ENCODE results near the gene SLC37A3. TPM values are rescaled to one million over a fixed set of nuclear protein-coding genes. Genes with fewer than 3 reads are reported as not detected.

Gene SLC37A3
- total RNA-seq, result 10 to 100 TPM; 35.2 to 87.2 (median 52.7) TPM

DNA sequence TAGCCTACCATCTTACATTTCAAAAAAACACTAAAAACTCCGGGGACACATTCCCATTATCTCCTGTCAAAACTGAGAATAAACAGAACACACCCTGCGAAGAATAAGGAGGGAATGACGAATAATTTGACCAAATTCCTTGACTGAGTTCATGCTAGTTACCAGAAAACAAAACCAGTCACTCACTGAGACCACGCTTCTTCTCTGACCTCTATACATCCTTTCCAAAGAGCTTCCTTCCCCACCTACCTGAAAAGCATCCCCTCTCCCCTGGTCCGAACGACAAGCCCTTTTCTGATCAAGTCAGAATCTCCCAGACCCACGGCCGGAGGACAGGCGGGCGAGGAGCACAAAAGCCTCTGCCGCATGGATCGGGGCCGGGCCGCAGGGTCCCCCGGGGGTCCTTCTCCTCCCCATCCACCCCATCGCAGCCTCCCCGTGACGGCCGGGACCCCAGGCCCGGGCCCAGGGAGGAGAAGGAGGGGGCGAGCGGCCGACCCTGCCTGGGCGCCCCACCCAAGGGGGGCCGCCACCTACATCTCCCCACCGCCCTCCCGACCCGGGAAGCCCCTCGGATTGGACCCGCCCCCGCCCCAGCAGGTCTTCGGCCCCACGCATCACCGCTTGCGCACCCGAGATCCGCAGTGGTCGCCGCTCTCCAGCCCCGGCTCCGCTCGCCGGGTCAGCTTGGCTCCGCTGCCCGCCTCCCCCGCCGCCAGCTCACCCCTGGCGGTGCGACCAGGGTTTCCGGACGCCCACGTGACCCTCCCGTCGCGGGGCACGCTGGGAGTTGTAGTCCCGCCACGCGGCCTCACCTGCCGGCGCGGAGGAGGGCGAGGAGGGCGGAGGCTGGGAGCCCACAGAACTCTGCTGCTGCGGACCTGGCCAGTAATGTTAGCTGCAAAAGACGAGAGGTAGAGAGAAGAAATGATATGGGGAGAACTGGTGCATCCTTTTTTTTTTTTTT is at the start of gene SLC37A3:
Gene SLC37A3, minus strand, starts transcription at position 747 of the 967 bp plus-strand sequence. CDS start 16,004 bp downstream, outside the sequence.
- Histone ChIP-seq H3K4me3 (peak within 1 kb of the TSS; percentile 78 to 97), H3K9me3 (no peaks in the 10 kb centered on the region), H3K27ac (peak within 1 kb of the TSS; percentile 71 to 96 (median 89)), H3K36me3 (no peaks in the 10 kb centered on the region), H3K4me1 (peaks cover 0 to 26% (median 0%) of the 10 kb centered on the region in 3 donors), H3K27me3 (peaks cover 21% of the 10 kb centered on the region)
- ATAC-seq, result peak; percentile 96
- 2 to 3% methylated on average over 4 to 17 of the region's 66 CpGs for WGBS, 2 donors (ENCODE audit: low coverage in 1 of 2)
- TF ChIP-seq CTCF (IDR thresholded peaks at IDR 0.05), result peak in 3 of 4 experiments; percentile 48 to 57 (median 52)
- peak; percentile 63 to 74 for TF ChIP-seq POLR2A (IDR thresholded peaks at IDR 0.05)
- TF ChIP-seq POLR2AphosphoS5 (IDR thresholded peaks at IDR 0.05), result peak; percentile 95
- TF ChIP-seq EP300 (IDR thresholded peaks at IDR 0.05), result no peak

GRCh38 chr7:140447841-140448240 is 49.5 kb upstream of the SLC37A3 start:
- H3K36me3 ChIP-seq, result peaks cover 0 to 27% of the 10 kb centered on the region in 2 donors
- no peaks in the 10 kb centered on the region for H3K27me3 ChIP-seq
- no peak overlapping the region for H3K27ac ChIP-seq
- 78 to 79% methylated on average over 7 of the region's 7 CpGs for WGBS, 2 donors (ENCODE audit: low coverage in 1 of 2)
- H3K4me3 ChIP-seq, result no peak overlapping the region
- TF ChIP-seq POLR2AphosphoS5 (IDR thresholded peaks at IDR 0.05) (no peak), POLR2A (IDR thresholded peaks at IDR 0.05) (no peak)
- no peaks in the 10 kb centered on the region for H3K4me1 ChIP-seq
- no peaks in the 10 kb centered on the region for H3K9me3 ChIP-seq
- ATAC-seq, result no peak

DNA sequence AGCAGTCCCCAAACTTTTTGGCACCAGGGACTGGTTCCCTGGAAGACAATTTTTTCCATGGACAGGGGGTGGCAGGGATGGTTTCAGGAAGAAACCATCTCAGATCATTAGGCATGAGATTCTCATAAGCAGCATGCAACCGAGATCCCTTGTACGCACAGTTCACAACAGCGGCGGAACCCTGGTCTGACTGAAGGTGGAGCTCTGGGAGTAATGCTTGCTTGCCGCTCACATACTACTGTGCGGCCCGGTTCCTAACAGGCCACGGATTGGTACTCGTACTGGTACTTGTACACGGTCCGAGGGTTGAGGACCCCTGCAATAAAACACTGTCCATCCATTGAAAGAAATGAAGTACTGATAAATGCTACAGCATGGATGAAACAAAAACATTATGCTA is 48.1 kb upstream of the SLC37A3 start:
- H3K27me3 ChIP-seq, result no peaks in the 10 kb centered on the region
- 90% methylated on average over 11 of the region's 11 CpGs; no CpG with 5 or more reads in 1 of the 2 donors for WGBS, 2 donors (ENCODE audit: low coverage in 1 of 2)
- no peaks in the 10 kb centered on the region for H3K4me1 ChIP-seq
- no peak overlapping the region for H3K4me3 ChIP-seq
- no peak for ATAC-seq
- TF ChIP-seq POLR2AphosphoS5 (IDR thresholded peaks at IDR 0.05) (no peak), CTCF (IDR thresholded peaks at IDR 0.05) (no peak), POLR2A (IDR thresholded peaks at IDR 0.05) (no peak), EP300 (IDR thresholded peaks at IDR 0.05) (no peak)
- peaks cover 0 to 13% of the 10 kb centered on the region in 2 donors for H3K36me3 ChIP-seq
- no peak overlapping the region for H3K27ac ChIP-seq
- no peaks in the 10 kb centered on the region for H3K9me3 ChIP-seq

DNA sequence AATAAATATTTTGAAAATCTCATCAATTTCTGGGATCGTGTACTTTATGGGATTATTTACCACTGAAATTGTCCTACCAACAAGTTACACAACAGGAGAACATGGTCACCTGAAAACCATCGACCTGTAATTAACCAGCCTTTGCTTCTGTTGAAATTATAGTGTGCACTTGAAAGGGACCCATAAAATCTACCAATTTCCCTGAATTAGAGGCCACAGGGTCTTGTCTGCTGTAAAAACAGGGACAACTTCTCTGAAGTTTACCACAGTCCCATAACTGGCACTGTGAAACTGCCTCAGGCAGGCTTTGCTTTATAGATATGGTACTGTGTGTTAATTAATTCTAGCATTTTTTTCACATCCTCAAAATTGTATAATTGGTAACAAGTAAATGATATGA is 43.2 kb upstream of the SLC37A3 start:
- Histone ChIP-seq H3K4me3 (no peak overlapping the region), H3K36me3 (no peaks in the 10 kb centered on the region), H3K4me1 (no peaks in the 10 kb centered on the region), H3K27ac (no peak overlapping the region), H3K27me3 (no peaks in the 10 kb centered on the region), H3K9me3 (no peaks in the 10 kb centered on the region)
- ATAC-seq, result no peak
- WGBS, 2 donors (ENCODE audit: low coverage in 1 of 2), result 94 to 95% methylated on average over 2 of the region's 2 CpGs
- TF ChIP-seq CTCF (IDR thresholded peaks at IDR 0.05), result no peak
- no peak for TF ChIP-seq EP300 (IDR thresholded peaks at IDR 0.05)
- TF ChIP-seq POLR2A (IDR thresholded peaks at IDR 0.05), result no peak
- no peak for TF ChIP-seq POLR2AphosphoS5 (IDR thresholded peaks at IDR 0.05)

DNA sequence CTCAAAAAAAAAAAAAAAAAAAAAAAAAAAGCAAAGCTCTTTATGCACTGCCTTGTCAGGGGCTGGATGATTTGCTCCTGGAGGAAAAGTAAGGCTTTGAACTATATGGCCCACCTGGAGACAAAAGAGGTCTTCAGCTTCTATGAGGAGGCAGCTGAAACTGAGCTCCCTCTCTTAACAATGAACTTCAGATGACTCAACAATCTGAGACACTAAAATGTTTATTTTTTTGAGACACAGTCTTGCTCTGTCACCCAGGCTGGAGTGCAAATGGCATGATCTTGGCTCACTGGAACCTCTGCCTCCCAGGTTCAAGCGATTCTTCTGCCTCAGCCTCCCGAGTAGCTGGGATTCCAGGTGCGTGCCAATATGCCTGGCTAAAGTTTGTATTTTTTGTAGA is 42.3 kb upstream of the SLC37A3 start:
- no peaks in the 10 kb centered on the region for H3K27me3 ChIP-seq
- H3K4me1 ChIP-seq, result no peaks in the 10 kb centered on the region
- 94% methylated on average over 3 of the region's 3 CpGs for WGBS, 2 donors (ENCODE audit: low coverage in 1 of 2)
- H3K4me3 ChIP-seq, result no peak overlapping the region
- H3K9me3 ChIP-seq, result no peaks in the 10 kb centered on the region
- no peak overlapping the region for H3K27ac ChIP-seq
- TF ChIP-seq POLR2AphosphoS5 (IDR thresholded peaks at IDR 0.05), result no peak
- no peak for TF ChIP-seq CTCF (IDR thresholded peaks at IDR 0.05)
- TF ChIP-seq EP300 (IDR thresholded peaks at IDR 0.05), result no peak
- no peak for TF ChIP-seq POLR2A (IDR thresholded peaks at IDR 0.05)
- ATAC-seq, result no peak
- no peaks in the 10 kb centered on the region for H3K36me3 ChIP-seq

Measured in gastroesophageal sphincter (tissue), 4 donors.